ENCODE results near the gene SREK1.

The SREK1 gene

GRCh38 chr5:66171349-66172344 is 27.5 kb downstream of the SREK1 start:
- peaks cover 57% of the 10 kb centered on the region for H3K36me3 ChIP-seq (ENCODE audit: insufficient read depth, low read length)
- no peaks in the 10 kb centered on the region for H3K9me2 ChIP-seq (ENCODE audit: low read depth, low read length)
- H3K9me3 ChIP-seq (ENCODE audit: low read length), result no peaks in the 10 kb centered on the region
- peak overlapping the region; percentile 74 for H3K27ac ChIP-seq (ENCODE audit: low read depth, low read length, poor library complexity, severe bottlenecking)
- 0 out of 2 replicates have a peak, but pooled peaks cover 6% of the 10 kb centered on the region for H3K79me2 ChIP-seq (ENCODE audit: insufficient read depth, low read length)
- H3K9ac ChIP-seq (ENCODE audit: low read length), result no peak overlapping the region
- no peaks in the 10 kb centered on the region for H3F3A ChIP-seq (ENCODE audit: insufficient read depth, low read length)
- no peaks in the 10 kb centered on the region for H3K27me3 ChIP-seq (ENCODE audit: insufficient read depth, low read length)
- TF ChIP-seq EZH2 (IDR thresholded peaks at IDR 0.05; ENCODE audit: borderline replicate concordance, low read length) (no peak), CTCF (IDR thresholded peaks at IDR 0.05; ENCODE audit: low read length) (peak; percentile 66)
- H3K4me3 ChIP-seq (ENCODE audit: low read depth, low read length, poor library complexity, severe bottlenecking), result no peak overlapping the region
- no peak overlapping the region; the same call in 1 of the 2 replicates for H3K4me2 ChIP-seq (ENCODE audit: low read length)
- no peaks in the 10 kb centered on the region for H4K20me1 ChIP-seq (ENCODE audit: insufficient read depth, low read length)
- peaks cover 47% of the 10 kb centered on the region for H3K4me1 ChIP-seq (ENCODE audit: insufficient read depth, low read length, severe bottlenecking)
- no peak overlapping the region for H2AFZ ChIP-seq (ENCODE audit: low read length)

- no peak for TF ChIP-seq EZH2 (IDR thresholded peaks at IDR 0.05; ENCODE audit: borderline replicate concordance, low read length)
- peak; percentile 32; the same call in 1 of the 2 replicates for TF ChIP-seq CTCF (IDR thresholded peaks at IDR 0.05; ENCODE audit: low read length)
- Histone ChIP-seq H3F3A (ENCODE audit: insufficient read depth, low read length) (no peaks in the 10 kb centered on the region), H3K79me2 (ENCODE audit: insufficient read depth, low read length) (0 out of 2 replicates have a peak, but pooled peaks cover 6% of the 10 kb centered on the region)
Measured at GRCh38 chr5:66174338-66174737, 30.2 kb downstream of the SREK1 start.

GRCh38 chr5:66178799-66179198 is 34.7 kb downstream of the SREK1 start:
- H3K79me2 ChIP-seq (ENCODE audit: insufficient read depth, low read length), result 0 out of 2 replicates have a peak, but pooled peaks cover 6% of the 10 kb centered on the region
- no peaks in the 10 kb centered on the region for H3K4me1 ChIP-seq (ENCODE audit: insufficient read depth, low read length, severe bottlenecking)
- no peak overlapping the region for H3K4me2 ChIP-seq (ENCODE audit: low read length)
- no peak overlapping the region for H3K9ac ChIP-seq (ENCODE audit: low read length)
- no peaks in the 10 kb centered on the region for H3K9me3 ChIP-seq (ENCODE audit: low read length)
- no peaks in the 10 kb centered on the region for H3F3A ChIP-seq (ENCODE audit: insufficient read depth, low read length)
- no peak overlapping the region for H2AFZ ChIP-seq (ENCODE audit: low read length)
- H3K27me3 ChIP-seq (ENCODE audit: insufficient read depth, low read length), result no peaks in the 10 kb centered on the region
- peaks cover 96% of the 10 kb centered on the region for H3K36me3 ChIP-seq (ENCODE audit: insufficient read depth, low read length)
- TF ChIP-seq EZH2 (IDR thresholded peaks at IDR 0.05; ENCODE audit: borderline replicate concordance, low read length), result no peak
- TF ChIP-seq CTCF (IDR thresholded peaks at IDR 0.05; ENCODE audit: low read length), result no peak
- no peaks in the 10 kb centered on the region for H3K9me2 ChIP-seq (ENCODE audit: low read depth, low read length)
- no peak overlapping the region for H3K4me3 ChIP-seq (ENCODE audit: low read depth, low read length, poor library complexity, severe bottlenecking)
- H4K20me1 ChIP-seq (ENCODE audit: insufficient read depth, low read length), result no peaks in the 10 kb centered on the region
- no peak overlapping the region for H3K27ac ChIP-seq (ENCODE audit: low read depth, low read length, poor library complexity, severe bottlenecking)

More at GRCh38 chr5:66174338-66174737, 30.2 kb downstream of the SREK1 start:
- Histone ChIP-seq H3K9ac (ENCODE audit: low read length) (no peak overlapping the region), H2AFZ (ENCODE audit: low read length) (no peak overlapping the region), H3K27me3 (ENCODE audit: insufficient read depth, low read length) (no peaks in the 10 kb centered on the region), H3K4me1 (ENCODE audit: insufficient read depth, low read length, severe bottlenecking) (peaks cover 26% of the 10 kb centered on the region), H3K9me2 (ENCODE audit: low read depth, low read length) (no peaks in the 10 kb centered on the region), H3K4me2 (ENCODE audit: low read length) (no peak overlapping the region), H3K27ac (ENCODE audit: low read depth, low read length, poor library complexity, severe bottlenecking) (no peak overlapping the region), H3K4me3 (ENCODE audit: low read depth, low read length, poor library complexity, severe bottlenecking) (no peak overlapping the region), H3K36me3 (ENCODE audit: insufficient read depth, low read length) (peaks cover 78% of the 10 kb centered on the region), H4K20me1 (ENCODE audit: insufficient read depth, low read length) (no peaks in the 10 kb centered on the region), H3K9me3 (ENCODE audit: low read length) (no peaks in the 10 kb centered on the region)

Data from OCI-LY1 (cell line).